Endodermal cell (in vitro differentiated cells): ENCODE data around the gene KLHL40. TPM values are rescaled to one million over a fixed set of nuclear protein-coding genes. Genes with fewer than 3 reads are reported as not detected.

Experiments
- DNase-seq: peaks from one replicate; pipeline ENCODE4 v3.0.0-alpha.2; 2017
- H3K27ac ChIP-seq: 2 replicates; pipeline ENCODE4 v1.5.1; 2013; ENCODE audit warnings: mild to moderate bottlenecking, low read depth, low read length, moderate library complexity
- H3K27me3 ChIP-seq: 2 replicates; pipeline ENCODE4 v1.6.1; 2013; ENCODE audit warnings: mild to moderate bottlenecking, low read length, moderate library complexity; ENCODE audit not compliant: insufficient read depth, control insufficient read depth, poor library complexity, severe bottlenecking
- H3K36me3 ChIP-seq: 2 replicates; pipeline ENCODE4 v1.7.0; 2013; ENCODE audit warnings: mild to moderate bottlenecking, low read length, moderate library complexity; ENCODE audit not compliant: control insufficient read depth, insufficient read depth
- H3K4me1 ChIP-seq: one replicate; pipeline ENCODE4 v1.7.0; 2013; ENCODE audit warnings: low read length; ENCODE audit not compliant: control insufficient read depth, insufficient read depth
- H3K4me3 ChIP-seq: 2 replicates; pipeline ENCODE4 v1.5.1; 2013; ENCODE audit warnings: mild to moderate bottlenecking, low read length, moderate library complexity
- H3K9ac ChIP-seq: 2 replicates; pipeline ENCODE4 v1.6.1; 2013; ENCODE audit warnings: mild to moderate bottlenecking, low read length, moderate library complexity; ENCODE audit not compliant: poor library complexity, severe bottlenecking; ENCODE audit errors: extremely low read depth
- H3K9me3 ChIP-seq: 2 replicates; pipeline ENCODE4 v1.6.1; 2013; ENCODE audit warnings: mild to moderate bottlenecking, low read length, moderate library complexity; ENCODE audit not compliant: control insufficient read depth
- H3K27ac Mint-ChIP-seq: 2 replicates; pipeline ENCODE4 v1.8.0; 2020; ENCODE audit warnings: mixed read lengths
- H3K27me3 Mint-ChIP-seq: 2 replicates; pipeline ENCODE4 v1.8.0; 2021; ENCODE audit warnings: mild to moderate bottlenecking, mixed read lengths; ENCODE audit not compliant: insufficient read depth
- H3K36me3 Mint-ChIP-seq: 2 replicates; pipeline ENCODE4 v1.8.0; 2020; ENCODE audit warnings: low read depth, mixed read lengths
- H3K4me1 Mint-ChIP-seq: 2 replicates; pipeline ENCODE4 v1.8.0; 2020; ENCODE audit warnings: mixed read lengths
- H3K4me3 Mint-ChIP-seq: 2 replicates; pipeline ENCODE4 v1.8.0; 2020; ENCODE audit warnings: mild to moderate bottlenecking, moderate library complexity, mixed read lengths
- H3K9me3 Mint-ChIP-seq: 2 replicates; pipeline ENCODE4 v1.8.0; 2020; ENCODE audit warnings: mild to moderate bottlenecking, mixed read lengths
- CTCF ChIP-seq: fragments of 200-600 bp; sonication (generic); conservative IDR thresholded peaks from 2 replicates; pipeline ENCODE4 v1.5.0; 2021; ENCODE audit warnings: antibody characterized with exemption, mild to moderate bottlenecking
- WGBS, 2 experiments: methylation state at CpG; one replicate each; pipeline versions ENCODE4 v1.1.5 to v1.1.7; 2013; ENCODE audit warnings: missing lambda C conversion rate in 2 of 2, mixed read lengths in 1 of 2; ENCODE audit not compliant: insufficient coverage in 1 of 2, insufficient read length in 1 of 2; 5-methylcytosine and 5-hydroxymethylcytosine counted together
- total RNA-seq, 2 donors: library from RNA; stranded (reverse); fragmentation: NEBNext Ultra II Directional in 1 of 2; extraction: Animal tissue kit (Norgen Biotek cat#: 25700) in 1 of 2; gene quantifications; 2 replicates in 1 of 2; 3 replicates in 1 of 2; pipeline ENCODE4 v1.2.1, GENCODE V29; 2021

Gene KLHL40
- total RNA-seq, 2 donors from 2014 or later = not detected

- Histone ChIP-seq H3K9ac (no peak overlapping the region), H3K9me3 (no peaks in the 10 kb centered on the region), H3K27ac (no peak overlapping the region), H3K36me3 (no peaks in the 10 kb centered on the region), H3K4me3 (no peak overlapping the region), H3K4me1 (peaks cover 9% of the 10 kb centered on the region), H3K27me3 (no peaks in the 10 kb centered on the region)
- Mint-ChIP-seq H3K4me1 (peaks cover 15% of the 10 kb centered on the region), H3K36me3 (no peaks in the 10 kb centered on the region), H3K27me3 (no peaks in the 10 kb centered on the region), H3K9me3 (no peaks in the 10 kb centered on the region), H3K4me3 (no peak overlapping the region), H3K27ac (no peak overlapping the region)
- 78 to 84% methylated on average over 3 to 4 of the region's 4 CpGs for WGBS, 2 experiments
- DNase-seq = no peak
- no peak for TF ChIP-seq CTCF
Measured at GRCh38 chr3:42657675-42658074, 27.7 kb upstream of the KLHL40 start.

- DNase-seq = no peak
Measured at GRCh38 chr3:42658091-42658770, 27.1 kb upstream of the KLHL40 start.

GRCh38 chr3:42658771-42659390, 26.5 kb upstream of the KLHL40 start:
- no peak overlapping the region for H3K27ac ChIP-seq
- no peak overlapping the region for H3K4me3 Mint-ChIP-seq
- H3K4me1 ChIP-seq = no peaks in the 10 kb centered on the region
- no peaks in the 10 kb centered on the region for H3K9me3 Mint-ChIP-seq
- no peaks in the 10 kb centered on the region for H3K27me3 ChIP-seq
- WGBS, 2 experiments = 93% methylated on average over 19 to 22 of the region's 22 CpGs
- peaks cover 7% of the 10 kb centered on the region for H3K4me1 Mint-ChIP-seq
- no peak for DNase-seq
- no peaks in the 10 kb centered on the region for H3K36me3 Mint-ChIP-seq
- H3K27ac Mint-ChIP-seq = no peak overlapping the region
- no peaks in the 10 kb centered on the region for H3K9me3 ChIP-seq
- H3K9ac ChIP-seq = no peak overlapping the region
- no peaks in the 10 kb centered on the region for H3K27me3 Mint-ChIP-seq
- H3K4me3 ChIP-seq = no peak overlapping the region
- no peaks in the 10 kb centered on the region for H3K36me3 ChIP-seq
- TF ChIP-seq CTCF = no peak

More at GRCh38 chr3:42658091-42658770, 27.1 kb upstream of the KLHL40 start:
- Histone ChIP-seq H3K9ac (no peak overlapping the region), H3K4me3 (no peak overlapping the region), H3K4me1 (peaks cover 3% of the 10 kb centered on the region), H3K27me3 (no peaks in the 10 kb centered on the region), H3K9me3 (no peaks in the 10 kb centered on the region), H3K27ac (no peak overlapping the region), H3K36me3 (no peaks in the 10 kb centered on the region)
- no peaks in the 10 kb centered on the region for H3K27me3 Mint-ChIP-seq
- H3K9me3 Mint-ChIP-seq = no peaks in the 10 kb centered on the region
- WGBS, 2 experiments = 93 to 94% methylated on average over 26 to 34 of the region's 34 CpGs
- no peak for TF ChIP-seq CTCF
- no peak overlapping the region for H3K4me3 Mint-ChIP-seq
- no peak overlapping the region for H3K27ac Mint-ChIP-seq
- no peaks in the 10 kb centered on the region for H3K36me3 Mint-ChIP-seq
- peaks cover 11% of the 10 kb centered on the region for H3K4me1 Mint-ChIP-seq
